SJSA1 (cell line): Measurements from ENCODE around the gene MTHFD1L. TPM values are rescaled to one million over a fixed set of nuclear protein-coding genes. Genes with fewer than 3 reads are reported as not detected.
"Not testable (repeated sequence)": the region's sequence is repeated elsewhere in the genome, so short reads cannot be mapped to it uniquely, and the experiment has no call there.

ENCODE experiments used
- DNase-seq, 2 experiments: peaks; one replicate each; pipeline ENCODE4 v3.0.0-alpha.2; 2015 to 2020; ENCODE audit warnings: low spot score in 2 of 2, low read depth in 1 of 2
- H3K27ac ChIP-seq: fragments of 250-450 bp; sonication (Bioruptor Pico); 2 replicates; pipeline ENCODE4 v1.5.1; 2020; ENCODE audit warnings: mild to moderate bottlenecking, moderate library complexity
- H3K27me3 ChIP-seq: fragments of 250-450 bp; sonication (Bioruptor Pico); replicated peaks from 2 replicates; pipeline ENCODE4 v1.5.1; 2020; ENCODE audit warnings: mild to moderate bottlenecking, moderate library complexity
- H3K36me3 ChIP-seq: fragments of 250-450 bp; sonication (Bioruptor Pico); 2 replicates; pipeline ENCODE4 v1.5.1; 2020; ENCODE audit warnings: mild to moderate bottlenecking
- H3K4me1 ChIP-seq: fragments of 250-450 bp; sonication (Bioruptor Pico); replicated peaks from 2 replicates; pipeline ENCODE4 v1.6.1; 2021; ENCODE audit warnings: mild to moderate bottlenecking
- H3K4me3 ChIP-seq: fragments of 250-450 bp; sonication (Bioruptor Pico); 2 replicates; pipeline ENCODE4 v1.5.1; 2020; ENCODE audit warnings: mild to moderate bottlenecking
- H3K9me3 ChIP-seq: fragments of 250-450 bp; sonication (Bioruptor Pico); replicated peaks from 2 replicates; pipeline ENCODE4 v1.5.1; 2020; ENCODE audit warnings: mild to moderate bottlenecking
- total RNA-seq: library from RNA; depleted of rRNA; stranded (reverse); fragments of >200 nt; shearing (Covaris generic); gene quantifications from 2 replicates; pipeline ENCODE4 v1.2.3, GENCODE V29; 2014

Gene MTHFD1L
- total RNA-seq, 1 experiment from 2014 or later = 24.8 TPM

DNA sequence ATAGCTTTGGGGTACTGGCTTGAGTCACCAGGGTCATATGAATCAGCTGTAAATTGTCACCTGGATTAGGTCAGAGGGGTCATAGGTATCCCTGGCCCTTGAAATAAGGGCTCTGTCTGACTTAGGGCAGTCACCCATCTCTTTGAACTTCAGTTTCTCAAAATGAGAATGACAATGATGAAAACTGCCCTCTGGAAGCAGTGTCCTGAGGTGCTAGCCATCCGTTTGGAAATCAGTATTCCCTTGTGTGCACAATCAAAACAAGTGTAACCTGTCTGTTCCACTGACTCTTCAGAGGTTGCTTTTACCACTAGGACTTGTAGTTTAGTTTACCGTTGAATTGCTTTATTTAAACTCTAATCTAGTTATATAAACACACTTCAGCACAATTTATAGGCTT, 259.7 kb downstream of the MTHFD1L start:
- H3K9me3 ChIP-seq, H3K27ac ChIP-seq, H3K36me3 ChIP-seq, H3K4me3 ChIP-seq, H3K27me3 ChIP-seq, H3K4me1 ChIP-seq, DNase-seq: not testable (repeated sequence)

DNA sequence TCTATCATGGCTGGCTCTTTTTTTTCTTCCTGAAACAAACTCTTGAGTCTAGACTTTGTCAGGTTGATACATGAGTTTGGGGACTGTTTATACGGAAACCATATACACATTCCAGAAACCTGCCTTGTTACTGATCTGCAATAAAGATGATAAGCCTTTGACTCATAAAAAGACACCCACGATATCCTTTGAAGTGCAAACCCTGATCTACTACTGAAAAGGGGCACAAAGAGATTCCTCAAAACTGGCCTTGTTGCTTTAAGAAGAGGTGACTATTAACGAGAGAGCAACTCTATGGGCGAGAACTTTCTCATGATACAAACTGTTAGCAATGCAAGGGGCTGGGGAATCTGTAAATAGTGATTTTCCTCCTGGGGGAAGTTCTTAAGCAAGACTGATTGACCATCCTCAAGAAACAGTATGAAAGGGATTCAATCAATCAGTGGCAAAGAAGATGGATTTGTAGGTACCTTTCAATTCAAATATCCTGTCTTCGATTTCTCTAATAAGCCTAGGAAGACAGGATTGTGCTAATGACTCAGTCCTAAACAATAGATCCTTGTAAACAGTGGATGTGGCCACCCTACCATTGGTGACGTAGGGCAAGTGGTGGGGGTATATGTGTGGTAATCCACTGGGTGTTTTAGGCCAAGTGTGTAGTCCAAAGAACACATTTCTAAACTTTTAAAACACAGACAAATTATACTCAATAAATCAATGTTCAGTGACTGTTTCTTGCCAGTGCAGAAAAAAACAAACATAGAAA, 260.3 kb downstream of the MTHFD1L start:
- peak in 1 of 2 experiments; percentile 47 for DNase-seq
- H3K36me3 ChIP-seq, H3K27me3 ChIP-seq, H3K9me3 ChIP-seq, H3K4me1 ChIP-seq, H3K4me3 ChIP-seq: not testable (repeated sequence)
- H3K27ac ChIP-seq = peak overlapping the region; percentile 47; the same call in 1 of the 2 replicates

GRCh38 chr6:151126417-151126724, 260.9 kb downstream of the MTHFD1L start:
- not testable (repeated sequence) for DNase-seq, H3K27me3 ChIP-seq, H3K4me3 ChIP-seq, H3K9me3 ChIP-seq, H3K36me3 ChIP-seq, H3K4me1 ChIP-seq
- 0 out of 2 replicates have a peak overlapping the region, but pooled peaks have one; percentile 47 for H3K27ac ChIP-seq

DNA sequence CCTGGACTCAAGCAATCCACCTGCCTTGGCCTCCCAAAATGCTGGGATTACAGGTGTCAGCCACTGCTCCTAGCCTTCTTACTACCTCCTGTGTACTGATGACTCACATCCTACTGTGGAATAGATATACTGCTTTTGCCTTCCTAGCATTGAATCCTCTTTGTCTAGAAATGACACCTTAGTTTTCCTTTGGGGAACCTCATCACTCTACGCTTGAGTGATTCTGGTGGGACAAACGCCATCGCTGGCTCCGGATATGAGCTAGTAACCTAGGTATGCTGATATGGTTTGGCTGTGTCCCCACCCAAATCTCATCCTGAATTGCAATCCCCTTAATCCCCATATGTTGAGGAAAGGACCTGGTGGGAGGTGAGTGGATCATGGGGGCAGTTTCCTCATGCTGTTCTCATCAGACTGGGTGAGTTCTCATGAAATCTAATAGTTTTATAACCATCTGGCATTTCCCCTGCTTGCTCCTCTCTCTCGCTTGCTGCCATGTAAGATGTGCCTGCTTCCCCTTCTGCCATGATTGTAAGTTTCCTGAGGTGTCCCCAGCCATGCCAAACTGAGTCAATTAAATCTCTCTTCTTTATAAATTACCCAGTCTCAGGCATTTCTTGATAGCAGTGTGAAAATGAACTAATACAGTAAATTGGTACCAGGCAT, 261.8 kb downstream of the MTHFD1L start:
- not testable (repeated sequence) for H3K4me3 ChIP-seq, H3K36me3 ChIP-seq, H3K27me3 ChIP-seq, H3K9me3 ChIP-seq, DNase-seq, H3K27ac ChIP-seq, H3K4me1 ChIP-seq

GRCh38 chr6:151128763-151129370, 263.4 kb downstream of the MTHFD1L start:
- no peak for DNase-seq
- Histone ChIP-seq H3K36me3 (no peaks in the 10 kb centered on the region), H3K27ac (no peak overlapping the region), H3K4me1 (peaks cover 9% of the 10 kb centered on the region), H3K9me3 (no peaks in the 10 kb centered on the region), H3K4me3 (no peak overlapping the region), H3K27me3 (no peaks in the 10 kb centered on the region)

- DNase-seq = no peak
- H3K27ac ChIP-seq = no peak overlapping the region
- H3K27me3 ChIP-seq = no peaks in the 10 kb centered on the region
- no peak overlapping the region for H3K4me3 ChIP-seq
- H3K36me3 ChIP-seq = no peaks in the 10 kb centered on the region
- H3K9me3 ChIP-seq = no peaks in the 10 kb centered on the region
- peaks cover 9% of the 10 kb centered on the region for H3K4me1 ChIP-seq
These were observed 264.8 kb downstream of the MTHFD1L start for GRCh38 chr6:151130329-151130728.

DNA sequence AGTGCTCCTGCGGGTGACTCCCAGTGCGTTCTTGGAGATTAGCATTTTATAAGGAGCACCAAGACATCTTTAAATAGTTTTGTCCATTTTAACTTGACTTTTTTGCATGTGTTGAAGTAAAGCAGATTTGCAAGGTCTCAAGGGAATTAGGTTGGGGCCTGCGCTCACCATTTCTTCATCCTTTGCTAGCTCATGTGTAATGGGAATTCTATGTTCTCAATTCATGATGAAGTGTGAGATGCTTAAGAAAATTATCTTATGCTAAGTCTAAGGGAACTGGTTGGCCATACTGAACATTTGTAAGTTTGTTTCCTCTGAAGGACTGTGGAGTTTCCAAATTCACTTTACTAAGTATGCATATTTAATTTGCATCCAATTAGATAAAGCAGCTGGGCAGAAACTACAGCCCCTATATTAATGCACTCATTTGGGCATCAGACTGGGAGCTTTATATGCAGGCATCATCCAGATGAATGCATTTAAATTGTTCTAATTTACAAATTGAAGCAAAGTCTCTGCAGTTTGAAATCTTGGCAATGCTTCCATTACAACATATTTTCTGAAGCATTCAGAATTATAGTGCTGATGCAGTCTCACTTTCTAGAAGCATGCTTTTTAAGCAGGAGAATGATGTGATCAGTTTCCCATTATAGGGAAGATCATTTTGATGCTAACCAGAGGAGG, 266.0 kb downstream of the MTHFD1L start:
- no peak for DNase-seq
- no peaks in the 10 kb centered on the region for H3K27me3 ChIP-seq
- H3K9me3 ChIP-seq = no peaks in the 10 kb centered on the region
- H3K4me3 ChIP-seq = no peak overlapping the region
- H3K4me1 ChIP-seq = no peaks in the 10 kb centered on the region
- H3K36me3 ChIP-seq = no peaks in the 10 kb centered on the region
- no peak overlapping the region for H3K27ac ChIP-seq

GRCh38 chr6:151136141-151136755, 270.7 kb downstream of the MTHFD1L start:
- no peaks in the 10 kb centered on the region for H3K36me3 ChIP-seq
- H3K9me3 ChIP-seq = no peaks in the 10 kb centered on the region
- no peak for DNase-seq
- no peak overlapping the region for H3K4me3 ChIP-seq
- no peak overlapping the region for H3K27ac ChIP-seq
- H3K4me1 ChIP-seq = peaks cover 7% of the 10 kb centered on the region
- no peaks in the 10 kb centered on the region for H3K27me3 ChIP-seq

GRCh38 chr6:151137542-151137941, 272.0 kb downstream of the MTHFD1L start:
- DNase-seq = no peak
- Histone ChIP-seq H3K4me3 (no peak overlapping the region), H3K27ac (no peak overlapping the region), H3K9me3 (no peaks in the 10 kb centered on the region), H3K36me3 (no peaks in the 10 kb centered on the region), H3K27me3 (no peaks in the 10 kb centered on the region), H3K4me1 (peaks cover 14% of the 10 kb centered on the region)

- DNase-seq = no peak
- Histone ChIP-seq H3K27ac (no peak overlapping the region), H3K27me3 (no peaks in the 10 kb centered on the region), H3K4me3 (no peak overlapping the region), H3K4me1 (peaks cover 14% of the 10 kb centered on the region), H3K36me3 (no peaks in the 10 kb centered on the region), H3K9me3 (no peaks in the 10 kb centered on the region)
These were observed 274.0 kb downstream of the MTHFD1L start for GRCh38 chr6:151139524-151139923.

GRCh38 chr6:151140767-151141166, 275.3 kb downstream of the MTHFD1L start:
- no peak for DNase-seq
- peaks cover 14% of the 10 kb centered on the region for H3K4me1 ChIP-seq
- no peaks in the 10 kb centered on the region for H3K9me3 ChIP-seq
- H3K36me3 ChIP-seq = no peaks in the 10 kb centered on the region
- H3K4me3 ChIP-seq = no peak overlapping the region
- H3K27me3 ChIP-seq = no peaks in the 10 kb centered on the region
- no peak overlapping the region for H3K27ac ChIP-seq

DNA sequence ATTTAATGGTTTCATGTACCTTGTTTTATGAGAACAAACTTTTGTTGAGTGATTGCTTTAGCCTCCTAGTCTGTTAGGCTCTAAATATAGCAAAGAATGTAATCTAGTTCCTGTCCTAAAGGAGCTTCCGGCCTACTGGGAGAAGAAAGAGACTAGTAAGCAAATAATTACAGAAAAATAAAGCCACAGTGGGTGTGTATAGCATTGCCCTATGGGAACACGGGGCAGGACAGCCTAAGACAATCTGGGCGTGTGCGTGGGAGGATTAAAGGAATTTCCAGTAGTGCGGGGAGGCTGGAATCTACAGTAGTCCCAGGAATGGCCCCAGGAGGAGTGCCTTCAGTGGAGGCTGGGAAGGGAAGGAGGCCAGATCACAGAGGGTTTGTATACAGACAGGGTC, 276.2 kb downstream of the MTHFD1L start:
- peak in 1 of 2 experiments; percentile 50 for DNase-seq
- Histone ChIP-seq H3K36me3 (no peaks in the 10 kb centered on the region), H3K4me3 (no peak overlapping the region), H3K27ac (peak overlapping the region; percentile 38), H3K9me3 (no peaks in the 10 kb centered on the region), H3K4me1 (peaks cover 14% of the 10 kb centered on the region), H3K27me3 (no peaks in the 10 kb centered on the region)

DNA sequence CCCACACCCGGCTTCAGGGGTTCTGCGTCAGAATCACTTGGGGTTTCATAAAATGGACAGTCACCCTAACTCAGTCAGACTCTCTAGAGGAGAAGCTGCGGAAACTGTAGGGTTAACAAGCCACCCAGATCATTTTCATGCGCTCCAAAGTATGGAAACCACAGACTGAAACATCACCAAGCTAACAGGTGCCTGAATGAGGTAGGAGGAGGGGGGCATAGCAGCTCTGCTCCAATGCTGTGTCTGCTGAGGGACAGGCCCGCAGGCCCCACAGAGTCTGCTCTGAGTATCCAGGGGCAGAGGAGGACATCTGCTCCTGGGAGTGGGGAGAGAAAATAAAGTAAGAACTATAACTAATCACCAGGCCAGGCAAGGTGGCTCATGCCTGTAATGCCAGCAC, 277.2 kb downstream of the MTHFD1L start:
- Histone ChIP-seq H3K27me3 (no peaks in the 10 kb centered on the region), H3K27ac (no peak overlapping the region)
- no peak for DNase-seq

More for the DNA sequence above, 277.2 kb downstream of the MTHFD1L start:
- Histone ChIP-seq H3K9me3 (no peaks in the 10 kb centered on the region), H3K36me3 (no peaks in the 10 kb centered on the region), H3K4me1 (peaks cover 9% of the 10 kb centered on the region), H3K4me3 (no peak overlapping the region)
